Astrocyte (in vitro differentiated cells and primary cell): ENCODE data around the gene PPP2R5C. TPM values are rescaled to one million over a fixed set of nuclear protein-coding genes. Genes with fewer than 3 reads are reported as not detected.

Source experiments
- DNase-seq: peaks from one replicate; pipeline ENCODE4 v3.0.0-alpha.2; 2010; ENCODE audit warnings: low read depth
- FAIRE-seq: peaks from 2 replicates; lab custom pipeline; 2011; peaks lifted over from hg19 to GRCh38; lab: Jason Lieb, UNC
- H2AFZ ChIP-seq: 2 replicates; pipeline ENCODE4 v1.6.0; 2012; ENCODE audit warnings: low read depth, low read length, inconsistent platforms
- H3K27ac ChIP-seq: 2 replicates; pipeline ENCODE4 v1.5.1; 2011; ENCODE audit warnings: low read depth, low read length, inconsistent platforms
- H3K27me3 ChIP-seq: 2 replicates; pipeline ENCODE4 v1.6.0; 2011; ENCODE audit warnings: low read length, inconsistent platforms; ENCODE audit not compliant: insufficient read depth
- H3K36me3 ChIP-seq: 2 replicates; pipeline ENCODE4 v1.5.1; 2011; ENCODE audit warnings: low read length, inconsistent platforms; ENCODE audit not compliant: insufficient read depth
- H3K4me1 ChIP-seq: 2 replicates; pipeline ENCODE4 v1.5.1; 2011; ENCODE audit warnings: low read length, inconsistent platforms; ENCODE audit not compliant: insufficient read depth
- H3K4me2 ChIP-seq: 2 replicates; pipeline ENCODE4 v1.6.0; 2012; ENCODE audit warnings: low read length, inconsistent platforms
- H3K4me3 ChIP-seq: 2 replicates; pipeline ENCODE4 v1.5.1; 2011; ENCODE audit warnings: low read depth, mild to moderate bottlenecking, low read length, inconsistent platforms; ENCODE audit not compliant: insufficient read depth
- H3K79me2 ChIP-seq: 2 replicates; pipeline ENCODE4 v1.6.0; 2012; ENCODE audit warnings: mild to moderate bottlenecking, low read length, inconsistent platforms; ENCODE audit not compliant: insufficient read depth
- H3K9ac ChIP-seq: 2 replicates; pipeline ENCODE4 v1.6.0; 2012; ENCODE audit warnings: mild to moderate bottlenecking, low read length, inconsistent platforms
- H3K9me3 ChIP-seq: 2 replicates; pipeline ENCODE4 v1.5.1; 2012; ENCODE audit warnings: low read depth, mild to moderate bottlenecking, low read length, inconsistent platforms; ENCODE audit not compliant: insufficient read depth
- H4K20me1 ChIP-seq: 2 replicates; pipeline ENCODE4 v1.6.0; 2012; ENCODE audit warnings: low read length, inconsistent platforms; ENCODE audit not compliant: insufficient read depth
- H3K27ac Mint-ChIP-seq: one replicate; pipeline ENCODE4 v1.8.0; 2021; ENCODE audit warnings: mild to moderate bottlenecking, mixed read lengths; ENCODE audit not compliant: unreplicated experiment
- H3K27me3 Mint-ChIP-seq: one replicate; pipeline ENCODE4 v1.8.0; 2021; ENCODE audit warnings: low read depth, mixed read lengths; ENCODE audit not compliant: unreplicated experiment
- H3K36me3 Mint-ChIP-seq: one replicate; pipeline ENCODE4 v1.8.0; 2021; ENCODE audit warnings: low read depth, mixed read lengths; ENCODE audit not compliant: unreplicated experiment
- H3K4me1 Mint-ChIP-seq: one replicate; pipeline ENCODE4 v1.8.0; 2021; ENCODE audit warnings: low read depth, mixed read lengths; ENCODE audit not compliant: unreplicated experiment
- H3K4me3 Mint-ChIP-seq: one replicate; pipeline ENCODE4 v1.8.0; 2021; ENCODE audit warnings: mild to moderate bottlenecking, moderate library complexity, mixed read lengths; ENCODE audit not compliant: unreplicated experiment
- H3K9me3 Mint-ChIP-seq: one replicate; pipeline ENCODE4 v1.8.0; 2021; ENCODE audit warnings: mild to moderate bottlenecking, mixed read lengths; ENCODE audit not compliant: unreplicated experiment
- EZH2 ChIP-seq: IDR thresholded peaks from 2 replicates; pipeline ENCODE4 v1.6.1; 2012; ENCODE audit warnings: mild to moderate bottlenecking, low read length, inconsistent platforms; ENCODE audit not compliant: insufficient read depth
- total RNA-seq: library from RNA; stranded (reverse); gene quantifications from 2 replicates; pipeline ENCODE4 v1.2.1, GENCODE V29; 2021
- TF ChIP-seq, protein P1 (sequence below): IDR thresholded peaks from 2 replicates; pipeline ENCODE4 v1.5.1; 2011; ENCODE audit warnings: low read depth, mild to moderate bottlenecking, inconsistent platforms, low read length, moderate library complexity; ENCODE audit not compliant: insufficient read depth

Gene PPP2R5C
- total RNA-seq, 1 donor from 2014 or later: 102 TPM

DNA sequence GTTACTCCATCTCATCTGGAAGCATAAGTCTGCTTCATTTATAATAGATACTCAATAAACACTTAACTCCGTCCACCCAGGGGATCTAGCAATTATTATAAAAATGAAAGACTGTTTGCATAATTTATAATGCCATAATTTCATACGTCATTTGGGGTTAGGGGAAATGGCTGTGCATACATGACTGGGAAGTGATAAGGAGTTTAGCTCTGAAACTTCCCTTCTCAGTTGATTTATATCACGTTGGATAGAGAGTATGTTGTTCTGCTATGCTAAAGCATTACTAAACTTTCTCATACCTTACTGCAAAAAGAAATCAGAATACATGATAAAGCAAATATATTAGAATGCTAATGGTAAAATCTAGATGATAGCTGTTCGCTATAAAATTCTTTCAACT is 112.5 kb downstream of the PPP2R5C start:
- no peak overlapping the region for H3K4me2 ChIP-seq
- DNase-seq (no peak), FAIRE-seq (no peak)
- H3K4me1 Mint-ChIP-seq: peaks cover 24% of the 10 kb centered on the region
- H3K36me3 ChIP-seq: no peaks in the 10 kb centered on the region
- no peaks in the 10 kb centered on the region for H3K27me3 Mint-ChIP-seq
- H3K27ac ChIP-seq: no peak overlapping the region
- H3K9ac ChIP-seq: no peak overlapping the region
- H3K4me3 Mint-ChIP-seq: no peak overlapping the region
- no peaks in the 10 kb centered on the region for H3K36me3 Mint-ChIP-seq
- no peaks in the 10 kb centered on the region for H3K27me3 ChIP-seq
- H3K9me3 Mint-ChIP-seq: no peaks in the 10 kb centered on the region
- H3K27ac Mint-ChIP-seq: no peak overlapping the region
- peaks cover 88% of the 10 kb centered on the region for H4K20me1 ChIP-seq
- TF ChIP-seq, protein P1, sequence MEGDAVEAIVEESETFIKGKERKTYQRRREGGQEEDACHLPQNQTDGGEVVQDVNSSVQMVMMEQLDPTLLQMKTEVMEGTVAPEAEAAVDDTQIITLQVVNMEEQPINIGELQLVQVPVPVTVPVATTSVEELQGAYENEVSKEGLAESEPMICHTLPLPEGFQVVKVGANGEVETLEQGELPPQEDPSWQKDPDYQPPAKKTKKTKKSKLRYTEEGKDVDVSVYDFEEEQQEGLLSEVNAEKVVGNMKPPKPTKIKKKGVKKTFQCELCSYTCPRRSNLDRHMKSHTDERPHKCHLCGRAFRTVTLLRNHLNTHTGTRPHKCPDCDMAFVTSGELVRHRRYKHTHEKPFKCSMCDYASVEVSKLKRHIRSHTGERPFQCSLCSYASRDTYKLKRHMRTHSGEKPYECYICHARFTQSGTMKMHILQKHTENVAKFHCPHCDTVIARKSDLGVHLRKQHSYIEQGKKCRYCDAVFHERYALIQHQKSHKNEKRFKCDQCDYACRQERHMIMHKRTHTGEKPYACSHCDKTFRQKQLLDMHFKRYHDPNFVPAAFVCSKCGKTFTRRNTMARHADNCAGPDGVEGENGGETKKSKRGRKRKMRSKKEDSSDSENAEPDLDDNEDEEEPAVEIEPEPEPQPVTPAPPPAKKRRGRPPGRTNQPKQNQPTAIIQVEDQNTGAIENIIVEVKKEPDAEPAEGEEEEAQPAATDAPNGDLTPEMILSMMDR: no peak
- TF ChIP-seq EZH2: no peak
- peaks cover 8% of the 10 kb centered on the region for H3K4me1 ChIP-seq
- peaks cover 82% of the 10 kb centered on the region for H3K79me2 ChIP-seq
- no peak overlapping the region for H2AFZ ChIP-seq
- H3K4me3 ChIP-seq: no peak overlapping the region
- H3K9me3 ChIP-seq: no peaks in the 10 kb centered on the region

DNA sequence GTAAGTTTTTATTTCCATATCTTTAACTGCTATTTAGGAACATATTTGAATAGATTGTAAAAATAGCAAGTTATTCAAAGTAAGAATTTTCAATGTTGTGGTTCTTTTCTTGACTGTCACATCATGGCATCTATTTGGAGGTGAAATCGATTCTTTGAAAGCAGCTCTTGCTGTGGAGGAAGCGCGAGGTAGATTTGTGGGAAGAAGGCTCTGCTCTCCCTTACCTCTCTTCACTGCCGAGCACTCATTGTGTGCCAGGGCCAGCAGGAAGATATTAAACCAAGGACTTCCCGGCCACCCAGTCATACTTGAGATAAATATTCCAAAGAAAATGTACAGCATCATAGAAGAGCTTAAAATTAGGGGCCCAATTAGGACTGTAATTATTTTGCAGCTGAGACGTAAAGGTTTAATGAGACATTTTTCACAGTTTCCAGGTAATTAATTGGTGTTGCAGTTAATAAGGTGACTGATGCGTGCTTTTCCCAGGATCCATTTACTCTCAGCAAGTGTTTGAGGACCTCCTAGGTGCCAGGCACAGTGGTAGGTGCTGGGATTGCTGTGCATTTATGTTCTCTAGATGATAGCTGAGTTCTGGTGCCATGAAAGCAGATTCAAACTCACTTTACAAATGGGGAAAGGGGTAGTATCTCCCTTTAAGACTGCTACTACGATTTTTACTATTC is 113.7 kb downstream of the PPP2R5C start:
- H3K4me3 Mint-ChIP-seq: no peak overlapping the region
- no peak overlapping the region for H2AFZ ChIP-seq
- no peak overlapping the region for H3K27ac ChIP-seq
- FAIRE-seq: no peak
- peaks cover 88% of the 10 kb centered on the region for H4K20me1 ChIP-seq
- DNase-seq: no peak
- H3K4me2 ChIP-seq: no peak overlapping the region
- H3K27me3 ChIP-seq: no peaks in the 10 kb centered on the region
- no peaks in the 10 kb centered on the region for H3K9me3 ChIP-seq
- no peak overlapping the region for H3K27ac Mint-ChIP-seq
- H3K36me3 Mint-ChIP-seq: peaks cover 2% of the 10 kb centered on the region
- no peak for TF ChIP-seq EZH2
- TF ChIP-seq, protein P1: no peak
- H3K27me3 Mint-ChIP-seq: no peaks in the 10 kb centered on the region
- H3K4me1 Mint-ChIP-seq: peaks cover 31% of the 10 kb centered on the region
- no peak overlapping the region for H3K4me3 ChIP-seq
- peaks cover 82% of the 10 kb centered on the region for H3K79me2 ChIP-seq
- peaks cover 11% of the 10 kb centered on the region for H3K4me1 ChIP-seq
- no peak overlapping the region for H3K9ac ChIP-seq
- H3K9me3 Mint-ChIP-seq: no peaks in the 10 kb centered on the region
- no peaks in the 10 kb centered on the region for H3K36me3 ChIP-seq
